NCI-H1048 (cell line): Measurements from ENCODE around the gene ZNRF2.

Experiments
- DNase-seq: peaks from one replicate; lab custom pipeline; 2025; lab: John Stamatoyannopoulos, UW

The ZNRF2 gene

DNA sequence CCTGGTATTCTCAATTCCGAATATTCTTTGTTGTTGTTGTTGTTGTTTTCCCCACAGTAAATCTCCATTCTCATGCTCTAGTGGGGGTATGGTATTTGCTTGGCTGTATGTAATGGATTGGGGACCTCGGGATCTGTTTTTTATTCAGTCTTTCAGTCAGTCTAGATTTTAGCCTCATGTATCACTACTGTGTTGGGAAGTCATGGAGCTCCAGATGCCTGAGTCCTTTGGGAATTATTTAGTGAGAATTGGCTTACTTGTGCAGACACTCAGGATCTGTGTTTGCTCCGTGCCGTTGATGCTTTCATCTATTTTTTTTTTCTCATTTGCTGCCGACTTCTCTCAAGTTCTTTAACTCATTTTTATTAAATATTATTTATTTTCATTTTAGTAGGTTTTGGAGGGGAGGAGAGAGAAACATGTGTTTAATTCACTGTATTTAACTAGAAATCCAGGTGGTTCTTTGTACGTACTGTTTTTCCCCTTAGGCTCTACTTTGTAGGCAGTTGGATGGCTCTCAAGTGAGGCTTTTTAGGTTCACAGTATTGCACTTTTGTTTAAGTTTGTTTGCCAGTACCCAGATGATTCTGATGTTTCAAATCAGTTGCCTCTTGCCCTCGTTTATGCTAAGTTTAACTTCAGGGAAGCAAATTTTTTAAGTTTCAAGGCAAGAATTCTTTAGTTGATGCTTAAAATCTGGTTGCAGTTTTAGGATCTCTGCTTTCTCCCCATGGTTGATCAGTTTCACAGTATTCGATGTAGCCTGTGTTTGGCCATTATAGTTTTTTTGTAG lies 36.9 kb downstream of the ZNRF2 start:
- no peak for DNase-seq

DNA sequence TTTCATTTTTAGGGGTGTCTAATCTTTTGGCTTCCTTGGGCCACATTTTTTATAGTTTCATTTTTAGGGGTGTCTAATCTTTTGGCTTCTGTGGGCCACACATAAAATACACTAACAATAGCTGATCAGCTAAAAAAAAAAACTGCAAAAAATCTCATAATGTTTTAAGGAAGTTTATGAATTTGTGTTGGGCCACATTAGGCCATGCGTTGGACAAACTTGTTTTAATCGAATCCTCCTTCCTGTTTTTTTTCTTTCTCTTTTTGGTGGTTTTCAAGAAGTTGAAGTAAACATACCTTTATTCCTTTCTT lies 37.4 kb downstream of the ZNRF2 start:
- DNase-seq: no peak

DNA sequence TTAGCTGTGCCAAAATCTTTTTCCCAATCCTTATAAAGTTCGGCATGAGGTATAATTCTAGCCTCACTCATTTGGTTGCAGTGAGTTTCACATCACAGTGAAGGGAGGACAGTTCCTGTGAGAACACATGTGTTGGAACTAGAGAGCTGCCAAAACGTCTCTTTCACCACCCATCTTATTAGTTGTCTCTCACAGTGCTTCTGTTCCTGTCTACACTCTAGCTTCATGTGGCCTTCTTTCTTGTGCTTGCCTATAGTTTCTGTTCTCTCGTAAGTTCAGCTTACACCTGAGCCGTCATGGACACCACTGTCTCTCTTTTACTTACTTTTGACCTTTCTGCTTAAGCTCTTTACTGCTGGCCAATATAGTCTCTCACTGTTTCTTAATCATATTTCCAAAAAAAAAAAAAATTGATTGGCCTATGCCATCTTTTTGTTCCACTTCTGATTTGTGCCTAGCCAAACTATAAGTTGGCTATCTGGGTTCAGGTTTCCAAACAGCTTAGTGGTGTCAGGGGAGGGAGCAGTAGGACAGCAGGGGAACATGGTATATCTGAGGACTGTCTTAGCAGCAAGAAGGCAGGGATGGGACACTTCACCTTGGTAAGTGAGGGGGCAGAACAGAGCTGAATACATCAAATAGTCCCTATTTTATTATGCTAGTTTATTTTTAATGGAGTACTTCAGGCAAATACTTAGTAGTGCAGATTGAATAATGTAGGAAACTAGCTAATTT lies 38.0 kb downstream of the ZNRF2 start:
- no peak for DNase-seq

- no peak for DNase-seq
Observed at GRCh38 chr7:30323006-30323355, 38.6 kb downstream of the ZNRF2 start.

- no peak for DNase-seq
Observed at GRCh38 chr7:30327813-30328212, 43.4 kb downstream of the ZNRF2 start.

DNA sequence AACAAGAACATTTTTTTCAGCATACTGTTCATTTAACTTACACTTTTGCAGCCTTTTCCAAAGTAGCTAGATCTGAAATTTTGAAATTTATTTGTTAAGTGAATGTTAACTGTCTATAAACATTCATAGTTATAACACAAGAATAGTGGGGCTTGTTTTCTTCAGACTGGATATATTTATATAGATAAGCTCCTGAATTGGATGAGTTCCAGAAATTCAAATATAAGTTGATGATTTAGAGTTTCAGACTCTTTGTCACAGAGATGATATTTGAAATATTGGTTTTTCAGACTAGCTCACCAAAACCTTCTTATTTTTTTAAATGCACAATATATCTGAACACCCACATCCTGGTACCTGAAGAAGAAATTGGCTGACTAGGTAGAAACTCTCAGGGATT lies 44.0 kb downstream of the ZNRF2 start:
- DNase-seq: no peak

DNA sequence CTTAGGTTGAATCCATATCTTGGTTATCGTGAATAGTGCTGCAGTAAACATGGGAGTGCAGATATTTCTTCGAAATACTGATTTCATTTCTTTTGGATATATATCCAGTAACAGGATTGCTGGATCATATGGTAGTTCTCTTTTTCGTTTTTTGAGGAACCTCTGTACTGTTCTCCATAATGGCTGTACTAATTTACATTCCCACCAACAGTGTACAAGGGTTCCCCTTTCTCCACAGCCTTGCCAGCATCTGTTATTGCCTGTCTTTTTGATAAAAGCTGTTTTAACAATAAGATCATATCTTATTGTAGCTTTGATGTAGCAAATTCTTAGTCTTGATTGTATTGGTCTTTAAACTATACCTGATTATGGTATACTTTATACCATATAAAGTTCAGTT lies 45.3 kb downstream of the ZNRF2 start:
- no peak for DNase-seq

- no peak for DNase-seq
Observed at GRCh38 chr7:30330134-30331111, 46.0 kb downstream of the ZNRF2 start.

DNA sequence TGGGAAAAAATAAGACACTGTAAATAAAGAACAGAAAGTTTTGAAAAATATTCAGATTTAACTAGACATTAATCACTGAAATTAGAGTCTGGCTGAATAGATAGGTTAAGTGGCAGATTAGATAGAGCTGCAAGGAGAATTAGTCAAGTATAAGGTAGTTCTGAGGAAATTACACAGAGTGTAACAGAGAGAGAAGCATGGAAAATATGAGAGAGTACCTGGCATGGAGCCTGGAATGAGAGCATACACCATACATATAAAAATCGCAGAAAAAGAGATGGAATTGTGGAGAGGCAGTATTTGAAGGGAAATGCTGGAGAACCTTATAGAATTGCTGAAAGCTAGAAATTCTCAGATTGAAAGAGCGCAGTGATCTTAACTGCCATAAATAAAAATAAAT lies 46.9 kb downstream of the ZNRF2 start:
- no peak for DNase-seq

GRCh38 chr7:30332549-30332948 lies 48.2 kb downstream of the ZNRF2 start:
- DNase-seq: no peak

- DNase-seq: no peak
Observed at GRCh38 chr7:30335763-30336487, 51.5 kb downstream of the ZNRF2 start.

- no peak for DNase-seq
Observed at GRCh38 chr7:30344513-30344912, 60.1 kb downstream of the ZNRF2 start.

DNA sequence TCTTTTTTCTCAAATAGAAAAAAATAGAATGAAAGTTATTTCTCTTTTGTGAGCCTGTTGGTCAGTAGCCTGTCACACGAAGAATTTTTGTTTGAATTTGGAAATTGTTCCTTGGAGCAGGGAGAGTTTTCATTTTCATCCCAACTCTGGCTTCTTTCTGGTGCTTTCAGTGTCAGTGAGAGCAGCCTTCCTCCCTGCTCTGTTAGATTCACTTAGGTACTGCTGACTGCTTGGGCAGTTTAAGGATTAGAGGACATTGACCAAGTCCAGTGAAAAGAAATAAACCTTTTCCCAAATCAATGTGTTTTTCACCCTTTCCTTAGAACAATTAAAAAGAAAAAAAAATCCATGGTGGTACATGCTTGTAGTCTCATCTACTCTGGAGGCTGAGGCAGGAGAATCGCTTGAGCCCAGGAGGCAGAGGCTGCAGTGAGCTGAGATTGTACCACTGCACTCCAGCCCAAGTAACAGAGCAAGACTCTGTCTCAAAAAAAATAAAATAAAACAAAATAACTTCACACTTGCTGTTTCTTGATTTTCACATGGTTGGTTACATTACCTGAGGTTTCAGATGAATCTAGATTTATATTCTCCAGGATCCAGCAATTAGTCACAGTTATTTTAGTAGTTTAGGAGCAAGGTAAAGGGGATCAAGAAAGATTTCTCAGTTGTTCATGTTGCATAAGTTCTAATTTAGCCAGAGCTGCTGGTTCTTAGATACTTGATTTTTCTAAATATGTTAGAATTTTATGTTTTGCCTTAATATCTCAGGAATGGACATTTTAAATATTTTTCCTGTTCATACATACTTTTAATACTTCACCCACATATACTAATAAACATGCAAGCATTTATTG lies 63.1 kb downstream of the ZNRF2 start:
- DNase-seq: no peak

DNA sequence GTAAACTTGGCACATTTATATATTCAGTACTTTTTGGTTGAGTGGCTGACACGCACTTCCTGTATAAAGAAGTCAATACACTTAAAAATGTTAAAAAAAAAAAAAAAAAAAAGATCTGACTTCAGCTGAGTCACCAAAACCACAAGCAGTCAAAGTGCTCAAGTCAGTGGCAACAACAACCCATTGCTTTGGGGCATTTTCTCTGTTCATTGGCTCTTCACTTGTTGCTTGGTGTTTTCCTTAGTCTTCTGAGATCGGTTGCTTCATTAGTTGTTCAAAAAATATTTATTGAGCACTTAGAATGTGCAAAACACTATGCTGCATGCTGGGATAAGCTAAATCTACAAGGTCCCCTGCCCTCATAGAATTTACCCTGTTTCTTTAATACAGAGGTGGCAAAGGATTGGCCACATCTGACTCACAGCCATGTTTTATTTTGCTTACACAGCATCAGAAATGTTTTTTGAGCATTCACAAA lies 63.7 kb downstream of the ZNRF2 start:
- no peak for DNase-seq

DNA sequence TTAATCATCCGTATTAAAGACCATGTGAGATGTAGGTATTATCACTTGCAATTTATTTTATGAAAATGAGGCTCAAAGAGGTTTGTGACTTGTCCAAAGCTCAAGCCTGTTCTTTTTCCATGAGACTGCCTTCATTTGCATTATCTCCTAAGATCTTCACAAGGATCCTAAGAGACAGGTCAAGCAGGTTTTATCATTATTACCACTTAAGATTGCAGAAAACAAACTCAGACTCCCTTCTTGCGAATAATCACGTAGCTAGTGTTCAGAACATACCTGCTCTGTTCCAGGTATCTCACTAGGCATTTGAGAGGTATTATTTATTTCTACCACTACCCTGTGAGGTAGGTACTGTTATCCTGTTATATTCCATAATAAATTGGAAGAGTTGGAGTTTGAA lies 64.8 kb downstream of the ZNRF2 start:
- DNase-seq: no peak

DNA sequence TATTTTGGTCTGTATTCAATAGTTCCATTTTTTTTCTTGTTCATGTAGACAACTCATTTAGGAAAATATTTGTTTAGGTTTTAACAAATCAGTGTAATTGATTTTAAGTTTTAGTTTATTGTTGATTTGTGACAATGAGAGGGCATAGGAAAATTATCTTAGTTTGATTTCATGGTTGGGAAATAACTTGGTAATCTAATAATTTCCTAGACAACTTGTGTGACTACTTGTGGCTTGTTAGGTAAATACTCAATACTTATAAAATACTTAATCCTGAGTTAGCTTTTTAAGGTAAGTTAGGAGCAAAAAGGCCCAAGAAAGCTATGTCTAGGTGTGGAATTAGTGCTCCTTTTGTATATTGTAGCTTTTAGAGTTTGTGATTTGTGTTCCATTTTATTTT lies 65.4 kb downstream of the ZNRF2 start:
- DNase-seq: no peak

DNA sequence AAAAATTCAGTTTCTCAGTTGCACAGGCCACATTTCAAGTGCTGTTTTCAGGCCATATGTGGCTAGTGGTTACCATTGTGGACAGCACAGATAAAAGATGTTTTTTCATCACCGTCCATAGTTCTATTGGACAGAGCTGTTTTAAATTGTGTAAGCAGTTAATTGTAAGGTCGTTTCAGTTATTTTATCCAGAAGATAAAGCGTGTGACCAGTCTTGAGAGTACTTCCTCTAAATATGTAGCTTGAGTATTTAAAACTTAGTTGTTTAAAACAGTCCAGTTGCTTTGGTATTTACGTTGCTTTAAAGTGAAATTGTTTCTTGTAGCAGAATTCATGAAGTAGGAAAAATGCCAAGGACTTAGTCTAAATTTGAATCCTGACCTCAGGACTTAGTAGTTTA lies 66.9 kb downstream of the ZNRF2 start:
- DNase-seq: no peak

DNA sequence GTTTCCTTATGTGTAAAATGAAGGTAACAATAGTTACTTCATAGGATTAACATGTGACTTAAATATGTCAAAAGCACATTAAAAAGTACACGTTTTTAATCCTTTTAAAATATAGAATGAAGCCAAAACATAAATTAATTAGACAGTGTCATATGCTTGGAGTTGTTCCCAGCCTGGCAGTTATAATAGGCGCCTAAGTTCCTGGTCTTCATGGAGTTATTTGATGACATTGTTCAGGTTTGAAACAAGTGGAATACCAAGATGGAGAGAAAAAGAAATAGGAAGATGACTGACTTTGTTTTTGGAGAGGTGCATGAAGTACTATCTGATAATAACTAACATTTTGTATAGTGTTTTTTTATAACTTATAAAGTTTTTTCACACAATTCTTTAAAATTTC lies 67.3 kb downstream of the ZNRF2 start:
- no peak for DNase-seq

GRCh38 chr7:30352169-30352568 lies 67.8 kb downstream of the ZNRF2 start:
- no peak for DNase-seq

- DNase-seq: no peak
Observed at GRCh38 chr7:30353532-30353931, 69.1 kb downstream of the ZNRF2 start.
